DND-41 (cell line): ENCODE data around the gene F8.

Experiments used
- ATAC-seq: fragments of 200-7000 bp; cut with Tn5 transposase; 3 replicates; pipeline ENCODE4 v1.9.1; 2021; ENCODE audit warnings: low read depth; ENCODE audit not compliant: insufficient read depth
- DNase-seq: peaks from one replicate; pipeline ENCODE4 v3.0.0-alpha.2; 2020
- H2AFZ ChIP-seq: 2 replicates; pipeline ENCODE4 v1.6.0; 2012; ENCODE audit warnings: low read depth, low read length
- H3K27ac ChIP-seq: 2 replicates; pipeline ENCODE4 v1.5.1; 2012; ENCODE audit warnings: low read length, inconsistent platforms
- H3K27me3 ChIP-seq: fragments of 200-600 bp; sonication (generic); 2 replicates; pipeline ENCODE4 v1.6.0; 2012; ENCODE audit warnings: low read length, mild to moderate bottlenecking, inconsistent platforms; ENCODE audit not compliant: insufficient read depth, poor library complexity
- H3K36me3 ChIP-seq: 2 replicates; pipeline ENCODE4 v1.5.1; 2012; ENCODE audit warnings: low read length, inconsistent platforms; ENCODE audit not compliant: insufficient read depth
- H3K4me1 ChIP-seq: 2 replicates; pipeline ENCODE4 v1.5.1; 2012; ENCODE audit warnings: mild to moderate bottlenecking, low read length; ENCODE audit not compliant: insufficient read depth
- H3K4me2 ChIP-seq: 2 replicates; pipeline ENCODE4 v1.6.0; 2012; ENCODE audit warnings: mild to moderate bottlenecking, moderate library complexity, low read length, inconsistent platforms; ENCODE audit not compliant: insufficient read depth
- H3K4me3 ChIP-seq, 2 experiments: fragments of 200-600 bp in 1 of 2; shearing (Covaris generic) in 1 of 2; 2 replicates each; pipeline ENCODE4 v1.5.1; 2012 to 2016; ENCODE audit warnings: inconsistent platforms in 2 of 2, low read length in 2 of 2, mild to moderate bottlenecking in 2 of 2, low read depth in 1 of 2, moderate library complexity in 1 of 2
- H3K79me2 ChIP-seq: 2 replicates; pipeline ENCODE4 v1.6.0; 2012; ENCODE audit warnings: low read length, inconsistent platforms; ENCODE audit not compliant: insufficient read depth
- H3K9ac ChIP-seq: 2 replicates; pipeline ENCODE4 v1.6.0; 2012; ENCODE audit warnings: low read depth, mild to moderate bottlenecking, inconsistent platforms, low read length, moderate library complexity
- H3K9me3 ChIP-seq: 2 replicates; pipeline ENCODE4 v1.5.1; 2012; ENCODE audit warnings: low read length, moderate library complexity, mild to moderate bottlenecking, inconsistent platforms; ENCODE audit not compliant: insufficient read depth, severe bottlenecking
- H4K20me1 ChIP-seq: 2 replicates; pipeline ENCODE4 v1.6.0; 2012; ENCODE audit warnings: low read length; ENCODE audit not compliant: insufficient read depth
- CTCF ChIP-seq: IDR thresholded peaks from 2 replicates; pipeline ENCODE4 v1.5.1; 2012; ENCODE audit warnings: borderline replicate concordance, low read length, moderate library complexity, mild to moderate bottlenecking; ENCODE audit not compliant: poor library complexity, severe bottlenecking; ENCODE audit errors: extremely low read depth
- EZH2 ChIP-seq: IDR thresholded peaks from 3 replicates; pipeline ENCODE4 v1.6.1; 2012; ENCODE audit warnings: borderline replicate concordance, low read depth, mild to moderate bottlenecking, moderate library complexity, low read length, inconsistent platforms; ENCODE audit not compliant: severe bottlenecking

The F8 gene

DNA sequence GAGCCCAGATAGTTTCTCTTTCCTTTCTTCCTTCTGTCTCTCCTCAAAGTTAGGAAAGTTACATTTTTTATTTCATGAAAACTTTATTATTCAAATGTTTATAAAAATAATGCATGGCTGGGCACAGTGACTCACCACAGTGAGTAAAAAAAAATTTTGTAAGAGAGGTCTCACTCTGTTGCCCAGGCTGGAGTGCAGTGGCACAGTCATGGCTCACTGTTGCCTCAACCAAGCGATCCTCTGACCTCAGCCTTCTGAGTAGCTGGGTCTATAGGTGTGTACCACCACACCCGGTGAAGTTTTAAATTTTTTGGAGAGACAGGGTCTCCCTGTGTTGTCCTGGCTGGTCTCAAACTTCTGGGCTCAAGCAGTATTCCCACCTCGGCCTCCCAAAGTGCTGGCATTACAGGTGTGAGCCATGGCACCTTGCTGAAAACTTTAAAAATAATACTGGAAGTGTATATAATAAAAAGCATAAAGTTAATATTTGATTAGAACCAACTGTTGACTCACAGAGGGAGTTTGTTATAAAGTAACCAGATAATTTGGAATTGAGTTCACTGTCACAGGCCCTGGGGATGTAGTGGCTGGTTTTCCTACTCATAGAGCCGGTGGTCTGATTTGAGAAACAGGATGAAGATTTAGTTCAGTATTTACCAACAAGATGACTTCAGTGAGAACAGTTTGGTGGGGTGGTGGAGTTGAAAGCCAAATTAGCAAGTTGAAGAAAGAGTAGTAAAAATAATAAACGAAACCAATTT lies 30.4 kb upstream of the F8 start:
- Histone ChIP-seq H4K20me1 (no peaks in the 10 kb centered on the region), H3K4me3 (no peak overlapping the region), H2AFZ (no peak overlapping the region), H3K27me3 (no peaks in the 10 kb centered on the region), H3K36me3 (peaks cover 43% of the 10 kb centered on the region), H3K9ac (no peak overlapping the region), H3K4me2 (no peak overlapping the region), H3K4me1 (peaks cover 8% of the 10 kb centered on the region), H3K27ac (no peak overlapping the region), H3K79me2 (no peaks in the 10 kb centered on the region), H3K9me3 (no peaks in the 10 kb centered on the region)
- DNase-seq: no peak
- ATAC-seq: no peak
- TF ChIP-seq CTCF (no peak), EZH2 (no peak)

DNA sequence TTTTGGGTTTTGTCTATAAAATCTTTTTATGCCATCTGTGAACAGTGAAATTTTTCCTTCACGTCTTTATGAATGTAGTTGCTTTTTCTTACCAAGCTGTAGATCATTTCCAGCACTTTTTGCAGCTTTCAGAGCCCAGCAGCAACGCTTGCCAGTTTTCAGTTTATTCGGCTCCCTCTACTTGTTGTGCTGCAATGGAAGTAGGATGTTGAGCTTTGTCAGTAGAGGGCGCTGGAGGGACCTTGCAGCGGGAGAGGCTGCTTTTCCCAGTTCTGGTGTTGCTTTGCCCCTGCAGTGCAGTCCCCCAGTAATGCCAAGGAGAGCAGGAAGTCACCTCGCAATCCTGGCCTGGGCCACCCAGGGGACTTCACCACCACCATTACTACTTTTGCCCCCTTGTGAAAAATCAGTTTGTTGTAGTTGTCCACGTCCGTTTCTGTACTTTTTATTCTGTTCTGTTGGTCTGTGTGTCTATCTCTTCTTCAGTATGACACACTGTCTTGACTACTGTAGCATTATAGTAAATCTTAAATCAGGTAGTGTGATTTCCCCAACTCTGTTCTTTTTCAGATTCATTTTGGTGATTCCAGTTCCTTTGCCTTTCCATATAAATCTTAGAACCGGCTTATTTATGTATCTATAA lies 26.6 kb upstream of the F8 start:
- H3K4me1 ChIP-seq: no peaks in the 10 kb centered on the region
- no peak overlapping the region for H3K4me2 ChIP-seq
- H3K27ac ChIP-seq: no peak overlapping the region
- ATAC-seq: peak; percentile 70; the same call in 2 of the 3 replicates
- no peak overlapping the region for H3K9ac ChIP-seq
- peak; percentile 66 for TF ChIP-seq CTCF
- TF ChIP-seq EZH2: no peak
- no peaks in the 10 kb centered on the region for H4K20me1 ChIP-seq
- H3K79me2 ChIP-seq: peaks cover 3% of the 10 kb centered on the region; the same call in 1 of the 2 replicates
- H3K4me3 ChIP-seq: no peak overlapping the region
- no peak overlapping the region for H2AFZ ChIP-seq
- no peaks in the 10 kb centered on the region for H3K9me3 ChIP-seq
- DNase-seq: peak; percentile 55
- no peaks in the 10 kb centered on the region for H3K27me3 ChIP-seq
- peaks cover 35% of the 10 kb centered on the region for H3K36me3 ChIP-seq

GRCh38 chrX:155046811-155047528 lies 24.4 kb upstream of the F8 start:
- TF ChIP-seq EZH2 (no peak), CTCF (no peak)
- no peak overlapping the region for H3K27ac ChIP-seq
- no peak for ATAC-seq

More at GRCh38 chrX:155046811-155047528, 24.4 kb upstream of the F8 start:
- Histone ChIP-seq H3K9ac (no peak overlapping the region), H3K27me3 (no peaks in the 10 kb centered on the region), H3K36me3 (peaks cover 23% of the 10 kb centered on the region), H2AFZ (no peak overlapping the region), H3K4me2 (no peak overlapping the region), H3K4me3 (no peak overlapping the region), H3K4me1 (no peaks in the 10 kb centered on the region), H3K79me2 (peaks cover 13% of the 10 kb centered on the region; the same call in 1 of the 2 replicates), H3K9me3 (no peaks in the 10 kb centered on the region), H4K20me1 (no peaks in the 10 kb centered on the region)
- no peak for DNase-seq
